C4-2B (cell line): ENCODE results near the gene FBP1.

Source experiments
- ZFX ChIP-seq: fragments of 450-650 bp; IDR thresholded peaks from 2 replicates; pipeline ENCODE4 v1.6.1; 2017
- TF ChIP-seq, protein P1 (sequence below): fragments of 450-650 bp; conservative IDR thresholded peaks from 2 replicates; pipeline ENCODE4 v1.5.1; 2017; ENCODE audit warnings: mild to moderate bottlenecking

DNA sequence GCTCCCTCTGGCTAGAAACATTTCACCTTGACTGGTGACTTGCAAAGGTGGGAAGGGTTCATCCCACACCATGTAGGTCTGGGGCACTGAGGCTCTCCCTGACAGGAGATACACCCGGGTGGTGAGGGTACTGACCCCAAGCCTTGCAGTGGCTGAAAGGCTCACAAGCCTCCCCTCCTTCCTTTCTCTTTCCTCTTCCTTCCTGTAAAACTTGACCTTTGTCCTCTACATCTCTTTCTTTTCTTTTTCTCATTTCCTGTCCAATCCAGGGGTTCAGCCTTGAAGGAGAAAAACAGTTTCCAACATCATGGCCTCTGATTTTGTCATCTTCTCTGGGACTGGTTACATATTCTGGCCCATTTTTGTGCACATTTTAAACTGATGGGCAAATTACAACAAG lies 62.3 kb downstream of the FBP1 start:
- TF ChIP-seq, protein P1, sequence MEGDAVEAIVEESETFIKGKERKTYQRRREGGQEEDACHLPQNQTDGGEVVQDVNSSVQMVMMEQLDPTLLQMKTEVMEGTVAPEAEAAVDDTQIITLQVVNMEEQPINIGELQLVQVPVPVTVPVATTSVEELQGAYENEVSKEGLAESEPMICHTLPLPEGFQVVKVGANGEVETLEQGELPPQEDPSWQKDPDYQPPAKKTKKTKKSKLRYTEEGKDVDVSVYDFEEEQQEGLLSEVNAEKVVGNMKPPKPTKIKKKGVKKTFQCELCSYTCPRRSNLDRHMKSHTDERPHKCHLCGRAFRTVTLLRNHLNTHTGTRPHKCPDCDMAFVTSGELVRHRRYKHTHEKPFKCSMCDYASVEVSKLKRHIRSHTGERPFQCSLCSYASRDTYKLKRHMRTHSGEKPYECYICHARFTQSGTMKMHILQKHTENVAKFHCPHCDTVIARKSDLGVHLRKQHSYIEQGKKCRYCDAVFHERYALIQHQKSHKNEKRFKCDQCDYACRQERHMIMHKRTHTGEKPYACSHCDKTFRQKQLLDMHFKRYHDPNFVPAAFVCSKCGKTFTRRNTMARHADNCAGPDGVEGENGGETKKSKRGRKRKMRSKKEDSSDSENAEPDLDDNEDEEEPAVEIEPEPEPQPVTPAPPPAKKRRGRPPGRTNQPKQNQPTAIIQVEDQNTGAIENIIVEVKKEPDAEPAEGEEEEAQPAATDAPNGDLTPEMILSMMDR = no peak
- no peak for TF ChIP-seq ZFX
